Mesendoderm (in vitro differentiated cells): ENCODE data around the gene CTNNA2.

ENCODE experiments used
- DNase-seq: peaks from one replicate; pipeline ENCODE4 v3.0.0; 2013
- H2AK5ac ChIP-seq: 2 replicates; pipeline ENCODE4 v1.6.1; 2013; ENCODE audit warnings: low read length, inconsistent platforms
- H2BK120ac ChIP-seq: 2 replicates; pipeline ENCODE4 v1.6.1; 2013; ENCODE audit warnings: low read depth, mild to moderate bottlenecking, low read length, moderate library complexity, mixed read lengths
- H2BK15ac ChIP-seq: replicated peaks from 2 replicates; pipeline ENCODE4 v1.6.1; 2013; ENCODE audit warnings: low read depth, mild to moderate bottlenecking, moderate library complexity
- H2BK5ac ChIP-seq: 2 replicates; pipeline ENCODE4 v1.6.1; 2013; ENCODE audit warnings: low read length, inconsistent platforms
- H3K18ac ChIP-seq: 2 replicates; pipeline ENCODE4 v1.6.1; 2013; ENCODE audit warnings: mild to moderate bottlenecking, low read length, mixed read lengths
- H3K23ac ChIP-seq: one replicate; pipeline ENCODE4 v1.6.1; 2013; ENCODE audit warnings: low read length
- H3K27ac ChIP-seq: 2 replicates; pipeline ENCODE4 v1.5.1; 2013; ENCODE audit warnings: low read depth, mild to moderate bottlenecking, inconsistent platforms, low read length, moderate library complexity
- H3K27me3 ChIP-seq: 2 replicates; pipeline ENCODE4 v1.6.1; 2013; ENCODE audit warnings: low read length, control low read depth, mild to moderate bottlenecking, inconsistent platforms; ENCODE audit not compliant: insufficient read depth, poor library complexity
- H3K36me3 ChIP-seq: 2 replicates; pipeline ENCODE4 v1.6.1; 2013; ENCODE audit warnings: low read length, inconsistent platforms; ENCODE audit not compliant: control insufficient read depth, insufficient read depth
- H3K4ac ChIP-seq: one replicate; pipeline ENCODE4 v1.6.1; 2013; ENCODE audit warnings: low read depth, mild to moderate bottlenecking, low read length, moderate library complexity
- H3K4me1 ChIP-seq: 2 replicates; pipeline ENCODE4 v1.6.1; 2013; ENCODE audit warnings: low read depth, low read length, inconsistent platforms; ENCODE audit not compliant: control insufficient read depth
- H3K4me2 ChIP-seq: 2 replicates; pipeline ENCODE4 v1.6.1; 2013; ENCODE audit warnings: low read length
- H3K4me3 ChIP-seq: 2 replicates; pipeline ENCODE4 v1.5.1; 2013; ENCODE audit warnings: mild to moderate bottlenecking, low read length
- H3K56ac ChIP-seq: one replicate; pipeline ENCODE4 v1.6.1; 2013; ENCODE audit warnings: low read length
- H3K79me1 ChIP-seq: 2 replicates; pipeline ENCODE4 v1.6.1; 2013; ENCODE audit warnings: low read length, inconsistent platforms
- H3K79me2 ChIP-seq: 2 replicates; pipeline ENCODE4 v1.6.1; 2013; ENCODE audit warnings: mild to moderate bottlenecking, low read length; ENCODE audit not compliant: control insufficient read depth, insufficient read depth
- H3K9ac ChIP-seq: 2 replicates; pipeline ENCODE4 v1.6.1; 2013; ENCODE audit warnings: low read length, inconsistent platforms
- H4K5ac ChIP-seq: one replicate; pipeline ENCODE4 v1.6.1; 2013; ENCODE audit warnings: low read length
- H4K8ac ChIP-seq: one replicate; pipeline ENCODE4 v1.6.1; 2013; ENCODE audit warnings: low read depth, mild to moderate bottlenecking, control low read depth, low read length, moderate library complexity
- WGBS: extraction: QIAGEN DNeasy Blood & Tissue Kit; methylation state at CpG from one replicate; pipeline ENCODE4 v1.1.7; 2013; ENCODE audit warnings: low lambda C conversion rate, missing lambda C conversion rate; ENCODE audit not compliant: insufficient coverage; ENCODE audit errors: extremely low coverage; 5-methylcytosine and 5-hydroxymethylcytosine counted together

Gene CTNNA2

GRCh38 chr2:79903222-79904000 lies 390.6 kb downstream of the CTNNA2 start:
- H2BK15ac ChIP-seq = no peak overlapping the region
- no peak overlapping the region for H2BK5ac ChIP-seq
- no peaks in the 10 kb centered on the region for H3K79me1 ChIP-seq
- no peak overlapping the region for H3K4me3 ChIP-seq
- H3K23ac ChIP-seq = peak overlapping the region; percentile 6
- no peak overlapping the region for H3K18ac ChIP-seq
- no peak overlapping the region for H4K8ac ChIP-seq
- no CpG with 5 or more reads among the region's 5 CpGs for WGBS
- no peak overlapping the region for H4K5ac ChIP-seq
- no peak overlapping the region for H3K56ac ChIP-seq
- no peaks in the 10 kb centered on the region for H3K27me3 ChIP-seq
- no peak overlapping the region for H3K4me2 ChIP-seq
- H2BK120ac ChIP-seq = no peak overlapping the region
- H3K4ac ChIP-seq = no peak overlapping the region
- H3K36me3 ChIP-seq = no peaks in the 10 kb centered on the region
- H3K9ac ChIP-seq = no peak overlapping the region
- H2AK5ac ChIP-seq = no peak overlapping the region
- no peak for DNase-seq
- H3K27ac ChIP-seq = no peak overlapping the region
- no peaks in the 10 kb centered on the region for H3K4me1 ChIP-seq
- no peaks in the 10 kb centered on the region for H3K79me2 ChIP-seq

GRCh38 chr2:79906139-79906890 lies 393.5 kb downstream of the CTNNA2 start:
- H3K4me3 ChIP-seq = no peak overlapping the region

GRCh38 chr2:79909521-79909920 lies 396.7 kb downstream of the CTNNA2 start:
- Histone ChIP-seq H4K5ac (no peak overlapping the region), H3K4me1 (no peaks in the 10 kb centered on the region), H3K27ac (no peak overlapping the region), H3K27me3 (no peaks in the 10 kb centered on the region), H2BK15ac (no peak overlapping the region), H2AK5ac (no peak overlapping the region), H3K56ac (no peak overlapping the region), H3K36me3 (no peaks in the 10 kb centered on the region), H3K4ac (no peak overlapping the region), H3K23ac (no peak overlapping the region), H2BK120ac (no peak overlapping the region), H3K79me2 (no peaks in the 10 kb centered on the region), H3K4me3 (no peak overlapping the region), H4K8ac (no peak overlapping the region), H3K18ac (no peak overlapping the region), H2BK5ac (no peak overlapping the region), H3K9ac (no peak overlapping the region), H3K79me1 (no peaks in the 10 kb centered on the region), H3K4me2 (no peak overlapping the region)
- WGBS = no CpG with 5 or more reads among the region's 22 CpGs
- no peak for DNase-seq

More at GRCh38 chr2:79906139-79906890, 393.5 kb downstream of the CTNNA2 start:
- Histone ChIP-seq H3K9ac (no peak overlapping the region), H4K5ac (no peak overlapping the region), H3K79me2 (no peaks in the 10 kb centered on the region), H2BK15ac (no peak overlapping the region), H3K27me3 (no peaks in the 10 kb centered on the region), H3K4me1 (no peaks in the 10 kb centered on the region), H3K4me2 (no peak overlapping the region), H4K8ac (no peak overlapping the region), H2BK5ac (no peak overlapping the region), H2BK120ac (no peak overlapping the region), H3K23ac (no peak overlapping the region), H3K79me1 (no peaks in the 10 kb centered on the region), H3K56ac (no peak overlapping the region), H3K18ac (no peak overlapping the region), H3K27ac (no peak overlapping the region), H3K36me3 (no peaks in the 10 kb centered on the region), H3K4ac (no peak overlapping the region), H2AK5ac (no peak overlapping the region)
- WGBS = no CpG with 5 or more reads among the region's 10 CpGs
- DNase-seq = no peak

- Histone ChIP-seq H3K18ac (no peak overlapping the region), H2BK5ac (no peak overlapping the region), H2BK15ac (no peak overlapping the region), H3K9ac (no peak overlapping the region), H3K27me3 (no peaks in the 10 kb centered on the region), H3K23ac (no peak overlapping the region), H4K8ac (no peak overlapping the region), H3K36me3 (no peaks in the 10 kb centered on the region), H3K4me1 (no peaks in the 10 kb centered on the region), H2AK5ac (no peak overlapping the region), H3K27ac (no peak overlapping the region), H2BK120ac (no peak overlapping the region), H3K79me1 (no peaks in the 10 kb centered on the region), H3K4me2 (no peak overlapping the region), H4K5ac (no peak overlapping the region), H3K4ac (no peak overlapping the region), H3K56ac (no peak overlapping the region), H3K4me3 (no peak overlapping the region), H3K79me2 (no peaks in the 10 kb centered on the region)
- DNase-seq = peak; percentile 34
- no CpG with 5 or more reads among the region's 1 CpG for WGBS
These were observed 397.8 kb downstream of the CTNNA2 start for GRCh38 chr2:79910643-79911042.

DNA sequence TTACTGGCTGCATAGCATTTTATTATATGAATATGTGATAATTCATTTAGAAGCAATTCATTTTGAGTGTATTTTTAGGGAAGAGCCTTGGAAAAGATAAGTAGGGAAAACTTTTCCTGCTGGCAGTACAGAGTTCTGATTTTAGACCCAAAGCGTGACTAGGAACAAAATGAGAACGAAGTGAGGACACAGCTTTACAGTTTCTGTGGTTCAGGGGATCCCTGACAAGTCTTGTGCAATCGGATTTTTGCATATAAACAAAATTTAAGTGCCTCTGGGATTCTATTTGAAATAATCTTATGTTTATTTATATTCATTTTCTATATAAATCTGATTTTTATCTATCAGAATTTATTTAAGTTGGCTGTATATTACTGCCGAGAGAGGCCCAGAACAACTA lies 402.6 kb downstream of the CTNNA2 start:
- Histone ChIP-seq H3K56ac (no peak overlapping the region), H3K4me3 (no peak overlapping the region), H3K23ac (no peak overlapping the region), H4K5ac (no peak overlapping the region), H3K4ac (no peak overlapping the region), H3K27ac (no peak overlapping the region), H3K79me2 (no peaks in the 10 kb centered on the region), H3K18ac (no peak overlapping the region), H3K27me3 (no peaks in the 10 kb centered on the region), H2BK120ac (no peak overlapping the region), H2BK15ac (no peak overlapping the region), H2AK5ac (no peak overlapping the region), H3K36me3 (no peaks in the 10 kb centered on the region), H3K4me2 (no peak overlapping the region), H3K79me1 (no peaks in the 10 kb centered on the region), H4K8ac (no peak overlapping the region), H3K4me1 (no peaks in the 10 kb centered on the region), H3K9ac (no peak overlapping the region), H2BK5ac (no peak overlapping the region)
- DNase-seq = no peak
- no CpG with 5 or more reads among the region's 4 CpGs for WGBS
